Peyer's patch (tissue), 4 donors: ENCODE results near the gene PPP1R11.

Experiments
- POLR2A ChIP-seq, 2 donors: fragments of 450-650 bp; IDR thresholded peaks; one replicate each; pipeline ENCODE4 v1.5.1; 2017; ENCODE audit warnings: antibody characterized with exemption in 2 of 2, mild to moderate bottlenecking in 2 of 2, moderate library complexity in 2 of 2
- TF ChIP-seq, protein P1 (sequence below), 6 experiments: fragments of 450-650 bp in 4 of 6; fragments of 200-600 bp in 2 of 6; sonication (generic) in 1 of 6; IDR thresholded peaks; one replicate each; pipeline ENCODE4 v1.5.1; 2017 to 2019; ENCODE audit warnings: antibody characterized with exemption in 6 of 6, mild to moderate bottlenecking in 3 of 6, moderate library complexity in 1 of 6

- TF ChIP-seq POLR2A (IDR thresholded peaks at IDR 0.05) = no peak
- TF ChIP-seq, protein P1, sequence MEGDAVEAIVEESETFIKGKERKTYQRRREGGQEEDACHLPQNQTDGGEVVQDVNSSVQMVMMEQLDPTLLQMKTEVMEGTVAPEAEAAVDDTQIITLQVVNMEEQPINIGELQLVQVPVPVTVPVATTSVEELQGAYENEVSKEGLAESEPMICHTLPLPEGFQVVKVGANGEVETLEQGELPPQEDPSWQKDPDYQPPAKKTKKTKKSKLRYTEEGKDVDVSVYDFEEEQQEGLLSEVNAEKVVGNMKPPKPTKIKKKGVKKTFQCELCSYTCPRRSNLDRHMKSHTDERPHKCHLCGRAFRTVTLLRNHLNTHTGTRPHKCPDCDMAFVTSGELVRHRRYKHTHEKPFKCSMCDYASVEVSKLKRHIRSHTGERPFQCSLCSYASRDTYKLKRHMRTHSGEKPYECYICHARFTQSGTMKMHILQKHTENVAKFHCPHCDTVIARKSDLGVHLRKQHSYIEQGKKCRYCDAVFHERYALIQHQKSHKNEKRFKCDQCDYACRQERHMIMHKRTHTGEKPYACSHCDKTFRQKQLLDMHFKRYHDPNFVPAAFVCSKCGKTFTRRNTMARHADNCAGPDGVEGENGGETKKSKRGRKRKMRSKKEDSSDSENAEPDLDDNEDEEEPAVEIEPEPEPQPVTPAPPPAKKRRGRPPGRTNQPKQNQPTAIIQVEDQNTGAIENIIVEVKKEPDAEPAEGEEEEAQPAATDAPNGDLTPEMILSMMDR (IDR thresholded peaks at IDR 0.05) = no peak
Observed at GRCh38 chr6:30071081-30071818, 4.3 kb downstream of the PPP1R11 start.
